Lung (tissue), 12 donors: Measurements from ENCODE around the gene COL13A1. TPM values are rescaled to one million over a fixed set of nuclear protein-coding genes. Genes with fewer than 3 reads are reported as not detected.

ENCODE experiments used
- ATAC-seq: fragments of 200-7000 bp; cut with Tn5 transposase; one replicate; pipeline ENCODE4 v1.9.1; 2020; ENCODE audit warnings: moderate number of reproducible peaks; ENCODE audit not compliant: insufficient read depth, low FRiP score
- DNase-seq, 3 donors: peaks; one replicate each; pipeline ENCODE4 v3.0.0-alpha.2; 2013 to 2017
- H3K27ac ChIP-seq, 2 donors: one replicate each; pipeline ENCODE4 v1.5.1; 2013; ENCODE audit warnings: mild to moderate bottlenecking in 2 of 2, moderate library complexity in 2 of 2, control low read depth in 1 of 2, inconsistent platforms in 1 of 2, low read depth in 1 of 2, low read length in 1 of 2
- H3K27me3 ChIP-seq, 3 donors: one replicate each; pipeline ENCODE4 v1.5.1; 2013; ENCODE audit warnings: low read length in 2 of 3; ENCODE audit not compliant: control insufficient read depth in 3 of 3, insufficient read depth in 3 of 3
- H3K36me3 ChIP-seq, 4 donors: one replicate each; pipeline ENCODE4 v1.5.1; 2013; ENCODE audit warnings: low read length in 4 of 4, mild to moderate bottlenecking in 1 of 4, moderate library complexity in 1 of 4; ENCODE audit not compliant: control insufficient read depth in 4 of 4, insufficient read depth in 4 of 4
- H3K4me1 ChIP-seq, 5 donors: one replicate each; pipeline ENCODE4 v1.5.1; 2013; ENCODE audit warnings: low read length in 5 of 5, mild to moderate bottlenecking in 2 of 5, moderate library complexity in 1 of 5; ENCODE audit not compliant: control insufficient read depth in 5 of 5, insufficient read depth in 5 of 5
- H3K4me3 ChIP-seq: one replicate; pipeline ENCODE4 v1.5.1; 2013; ENCODE audit warnings: mild to moderate bottlenecking, control low read depth, moderate library complexity
- H3K9ac ChIP-seq, 2 donors: one replicate each; pipeline ENCODE4 v1.5.1; 2013; ENCODE audit warnings: low read length in 2 of 2, control low read depth in 1 of 2; ENCODE audit not compliant: insufficient read depth in 1 of 2
- H3K9me3 ChIP-seq, 4 donors: one replicate each; pipeline ENCODE4 v1.5.1; 2013; ENCODE audit warnings: low read length in 3 of 4, mild to moderate bottlenecking in 1 of 4, moderate library complexity in 1 of 4; ENCODE audit not compliant: control insufficient read depth in 4 of 4, insufficient read depth in 3 of 4
- WGBS, 2 donors: extraction: QIAGEN DNeasy Blood & Tissue Kit; methylation state at CpG; one replicate each; pipeline ENCODE4 v1.1.7; 2013; 5-methylcytosine and 5-hydroxymethylcytosine counted together
- polyA plus RNA-seq, 2 donors: library from polyadenylated mRNA; stranded (reverse); fragments of 200-250 nt; gene quantifications; one replicate each; pipeline ENCODE4 v1.2.1, GENCODE V29; 2013
- total RNA-seq, 2 donors: library from RNA; depleted of rRNA in 1 of 2; stranded (reverse); fragments of >200 nt in 1 of 2; gene quantifications; one replicate each; pipeline ENCODE4 v1.2.1, GENCODE V29; 2014 to 2021
- TF ChIP-seq, protein P1 (sequence below): IDR thresholded peaks from 2 replicates; pipeline ENCODE4 v1.5.1; 2012; ENCODE audit warnings: mild to moderate bottlenecking; ENCODE audit errors: control extremely low read depth, extremely low read depth
- donor health status: control.
- donor health status: control.
- donor health status: Bipolar disorder and iron deficiency.
- donor health status: healthy.
- donor health status: DM: yes; HTN: yes; CAD: no.

The COL13A1 gene
- total and polyA plus RNA-seq, 4 donors: 2.7 to 42.1 (median 5.6) TPM

DNA sequence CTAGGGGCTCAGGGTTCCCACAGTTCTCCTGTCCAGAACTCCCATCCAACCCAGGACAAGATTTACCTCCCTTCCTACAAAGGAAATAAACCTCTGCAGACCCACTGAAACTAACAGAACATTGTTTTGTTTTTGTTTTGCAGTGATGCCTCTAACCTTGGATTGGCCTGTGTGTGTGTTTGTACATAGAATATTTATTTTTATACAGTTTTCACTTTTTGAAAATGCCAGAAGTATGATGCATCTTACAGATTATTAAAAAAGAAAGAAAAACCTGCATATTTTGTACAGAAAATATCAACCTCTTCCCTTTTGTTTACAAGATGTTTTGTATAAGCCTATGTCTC lies 156.8 kb downstream of the COL13A1 start:
- Histone ChIP-seq H3K27me3 (no peaks in the 10 kb centered on the region), H3K36me3 (peaks cover 0 to 11% (median 0%) of the 10 kb centered on the region in 4 donors), H3K4me3 (no peak overlapping the region), H3K9me3 (no peaks in the 10 kb centered on the region), H3K4me1 (peaks cover 0 to 8% (median 0%) of the 10 kb centered on the region in 5 donors), H3K9ac (no peak overlapping the region), H3K27ac (no peak overlapping the region)
- DNase-seq: no peak
- ATAC-seq: no peak
- TF ChIP-seq, protein P1, sequence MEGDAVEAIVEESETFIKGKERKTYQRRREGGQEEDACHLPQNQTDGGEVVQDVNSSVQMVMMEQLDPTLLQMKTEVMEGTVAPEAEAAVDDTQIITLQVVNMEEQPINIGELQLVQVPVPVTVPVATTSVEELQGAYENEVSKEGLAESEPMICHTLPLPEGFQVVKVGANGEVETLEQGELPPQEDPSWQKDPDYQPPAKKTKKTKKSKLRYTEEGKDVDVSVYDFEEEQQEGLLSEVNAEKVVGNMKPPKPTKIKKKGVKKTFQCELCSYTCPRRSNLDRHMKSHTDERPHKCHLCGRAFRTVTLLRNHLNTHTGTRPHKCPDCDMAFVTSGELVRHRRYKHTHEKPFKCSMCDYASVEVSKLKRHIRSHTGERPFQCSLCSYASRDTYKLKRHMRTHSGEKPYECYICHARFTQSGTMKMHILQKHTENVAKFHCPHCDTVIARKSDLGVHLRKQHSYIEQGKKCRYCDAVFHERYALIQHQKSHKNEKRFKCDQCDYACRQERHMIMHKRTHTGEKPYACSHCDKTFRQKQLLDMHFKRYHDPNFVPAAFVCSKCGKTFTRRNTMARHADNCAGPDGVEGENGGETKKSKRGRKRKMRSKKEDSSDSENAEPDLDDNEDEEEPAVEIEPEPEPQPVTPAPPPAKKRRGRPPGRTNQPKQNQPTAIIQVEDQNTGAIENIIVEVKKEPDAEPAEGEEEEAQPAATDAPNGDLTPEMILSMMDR: no peak

- WGBS, 2 donors: 33 to 61% methylated on average over 8 of the region's 8 CpGs
- DNase-seq: no peak
- peaks cover 0 to 8% (median 0%) of the 10 kb centered on the region in 5 donors for H3K4me1 ChIP-seq
- TF ChIP-seq, protein P1: no peak
- H3K27me3 ChIP-seq: no peaks in the 10 kb centered on the region
- H3K4me3 ChIP-seq: no peak overlapping the region
- peaks cover 0 to 10% (median 0%) of the 10 kb centered on the region in 4 donors for H3K36me3 ChIP-seq
- no peaks in the 10 kb centered on the region for H3K9me3 ChIP-seq
- H3K27ac ChIP-seq: no peak overlapping the region
- ATAC-seq: no peak
- H3K9ac ChIP-seq: no peak overlapping the region
These were observed 158.2 kb downstream of the COL13A1 start for GRCh38 chr10:69959911-69960310.

- Histone ChIP-seq H3K27me3 (no peaks in the 10 kb centered on the region), H3K9ac (no peak overlapping the region), H3K4me1 (peaks cover 0 to 8% (median 0%) of the 10 kb centered on the region in 5 donors), H3K27ac (no peak overlapping the region), H3K36me3 (peaks cover 0 to 7% (median 0%) of the 10 kb centered on the region in 4 donors), H3K4me3 (no peak overlapping the region), H3K9me3 (no peaks in the 10 kb centered on the region)
- DNase-seq: no peak
- TF ChIP-seq, protein P1: no peak
- ATAC-seq: no peak
- WGBS, 2 donors: 74 to 91% methylated on average over 4 of the region's 4 CpGs
These were observed 158.9 kb downstream of the COL13A1 start for GRCh38 chr10:69960606-69960987.
